HCT116 (cell line): ENCODE data around the gene SAMD14. TPM values are rescaled to one million over a fixed set of nuclear protein-coding genes. Genes with fewer than 3 reads are reported as not detected.

Source experiments
- ATAC-seq: fragments of 200-7000 bp; cut with Tn5 transposase; 2 replicates; pipeline ENCODE4 v1.9.1; 2020; ENCODE audit warnings: mild to moderate bottlenecking, moderate library complexity
- BruUV-seq: library from RNA; stranded (reverse); fragments of 400-500 nt; replicated peaks from 2 replicates; lab custom pipeline; 2021; lab: Mats Ljungman, UMichigan
- CTCF ChIA-PET: fragments of 300-600 bp; sonication (Branson Sonifier 250); formaldehyde crosslinking; loops from one replicate; lab custom pipeline; 2021; ENCODE audit warnings: antibody characterized with exemption; lab: Charles Lee
- POLR2A ChIA-PET: fragments of 300-600, 350-600 bp; sonication (Branson Sonifier 250); formaldehyde crosslinking; loops from one replicate; lab custom pipeline; 2021; ENCODE audit warnings: antibody characterized with exemption; lab: Charles Lee
- RAD21 ChIA-PET, 2 experiments: fragments of 300-600 bp; sonication (Branson Sonifier 250); formaldehyde crosslinking; loops; one replicate each; lab custom pipeline; 2023; ENCODE audit warnings: low total read pairs in 2 of 2; ENCODE audit not compliant: uncharacterized antibody in 2 of 2, unreplicated experiment in 2 of 2, low non-redundant PET in 1 of 2; lab: Charles Lee
- DNase-seq: peaks from one replicate; pipeline ENCODE4 v3.0.0-alpha.2; 2010; ENCODE audit warnings: low read depth, low spot score
- H2AFZ ChIP-seq: fragments of 200-600 bp; shearing (Covaris generic), sonication (generic); 2 replicates; pipeline ENCODE4 v1.6.1; 2017; ENCODE audit warnings: low read depth, mixed run types, mixed read lengths, antibody characterized with exemption, low read length; ENCODE audit not compliant: poor library complexity, severe bottlenecking
- H3K27ac ChIP-seq: 2 replicates; pipeline ENCODE4 v1.5.1; 2012; ENCODE audit warnings: low read depth, low read length
- H3K27me3 ChIP-seq: fragments of 200-600 bp; sonication (generic); 2 replicates; pipeline ENCODE4 v1.6.1; 2016; ENCODE audit warnings: mixed run types, low read length, mixed read lengths; ENCODE audit not compliant: insufficient read depth
- H3K36me3 ChIP-seq, 2 experiments: fragments of 200-500 bp in 1 of 2; fragments of 200-600 bp in 1 of 2; sonication (Bioruptor generic) in 1 of 2; sonication (generic) in 1 of 2; 2 replicates each; pipeline versions ENCODE4 v1.5.1 to v1.6.1; 2014 to 2016; ENCODE audit warnings: low read length in 2 of 2, inconsistent platforms in 1 of 2, mixed read lengths in 1 of 2, mixed run types in 1 of 2; ENCODE audit not compliant: insufficient read depth in 2 of 2, control insufficient read depth in 1 of 2
- H3K4me1 ChIP-seq, 2 experiments: fragments of 200-600 bp in 1 of 2; sonication (generic) in 1 of 2; 2 replicates each; pipeline versions ENCODE4 v1.5.1 to v1.6.1; 2012 to 2017; ENCODE audit warnings: low read length in 2 of 2, inconsistent platforms in 1 of 2, mild to moderate bottlenecking in 1 of 2, mixed read lengths in 1 of 2, mixed run types in 1 of 2, moderate library complexity in 1 of 2; ENCODE audit not compliant: insufficient read depth in 2 of 2, control insufficient read depth in 1 of 2
- H3K4me2 ChIP-seq: fragments of 200-600 bp; sonication (generic); 2 replicates; pipeline ENCODE4 v1.6.1; 2017; ENCODE audit warnings: mixed run types, low read length, mixed read lengths
- H3K4me3 ChIP-seq, 2 experiments: fragments of 200-600 bp in 1 of 2; sonication (generic) in 1 of 2; replicated peaks in 1 of 2; 2 replicates each; pipeline ENCODE4 v1.5.1; 2011 to 2016; ENCODE audit warnings: low read length in 2 of 2, control low read depth in 1 of 2, low read depth in 1 of 2, mild to moderate bottlenecking in 1 of 2, mixed read lengths in 1 of 2, mixed run types in 1 of 2
- H3K79me2 ChIP-seq: fragments of 200-600 bp; sonication (generic); 2 replicates; pipeline ENCODE4 v1.6.1; 2017; ENCODE audit warnings: mild to moderate bottlenecking, mixed run types, low read length, moderate library complexity, mixed read lengths; ENCODE audit not compliant: insufficient read depth
- H3K9ac ChIP-seq: fragments of 200-600 bp; sonication (generic); 2 replicates; pipeline ENCODE4 v1.6.1; 2016; ENCODE audit warnings: low read length, mixed read lengths
- H3K9me2 ChIP-seq: fragments of 200-600 bp; sonication (generic), shearing (Covaris generic); 2 replicates; pipeline ENCODE4 v1.6.1; 2017; ENCODE audit warnings: mixed run types, mild to moderate bottlenecking, moderate library complexity; ENCODE audit not compliant: insufficient read depth
- H3K9me3 ChIP-seq, 2 experiments: fragments of 200-500 bp in 1 of 2; fragments of 200-600 bp in 1 of 2; sonication (Bioruptor generic) in 1 of 2; sonication (generic) in 1 of 2; 2 replicates each; pipeline ENCODE4 v1.6.1; 2014 to 2017; ENCODE audit warnings: low read length in 2 of 2, mixed read lengths in 2 of 2, inconsistent platforms in 1 of 2, low read depth in 1 of 2, mild to moderate bottlenecking in 1 of 2, mixed run types in 1 of 2, moderate library complexity in 1 of 2; ENCODE audit not compliant: control insufficient read depth in 1 of 2, insufficient read depth in 1 of 2
- H4K20me1 ChIP-seq: fragments of 200-600 bp; sonication (generic), shearing (Covaris generic); 2 replicates; pipeline ENCODE4 v1.6.1; 2017; ENCODE audit warnings: mixed run types, mild to moderate bottlenecking, moderate library complexity; ENCODE audit not compliant: insufficient read depth
- ATF3 ChIP-seq: IDR thresholded peaks from 2 replicates; pipeline ENCODE4 v1.6.1; 2012
- CEBPB ChIP-seq: IDR thresholded peaks from 2 replicates; pipeline ENCODE4 v1.6.1; 2012; ENCODE audit warnings: low read depth
- CTCF ChIP-seq, 3 experiments: fragments of 200-600 bp in 1 of 3; sonication (generic) in 1 of 3; IDR thresholded peaks in 2 of 3; conservative IDR thresholded peaks in 1 of 3; 2 replicates each; pipeline ENCODE4 v1.5.1; 2012 to 2017; ENCODE audit warnings: low read depth in 2 of 3, low read length in 2 of 3, antibody characterized with exemption in 1 of 3, borderline replicate concordance in 1 of 3, control low read depth in 1 of 3, mild to moderate bottlenecking in 1 of 3, mixed read lengths in 1 of 3, mixed run types in 1 of 3, moderate library complexity in 1 of 3; ENCODE audit not compliant: insufficient read depth in 1 of 3
- EGR1 ChIP-seq: IDR thresholded peaks from 2 replicates; pipeline ENCODE4 v1.6.1; 2012; ENCODE audit warnings: low read depth
- ELF1 ChIP-seq: IDR thresholded peaks from 2 replicates; pipeline ENCODE4 v1.6.1; 2012; ENCODE audit warnings: low read depth, borderline replicate concordance
- EZH2 ChIP-seq: fragments of 200-600 bp; sonication (generic); IDR thresholded peaks from 2 replicates; pipeline ENCODE4 v1.6.1; 2017; ENCODE audit warnings: antibody characterized with exemption, mixed run types
- JUND ChIP-seq: IDR thresholded peaks from 2 replicates; pipeline ENCODE4 v1.6.1; 2012
- MAX ChIP-seq: IDR thresholded peaks from 2 replicates; pipeline ENCODE4 v1.6.1; 2012
- REST ChIP-seq: IDR thresholded peaks from 2 replicates; pipeline ENCODE4 v1.6.1; 2012; ENCODE audit warnings: low read depth
- SIN3A ChIP-seq: IDR thresholded peaks from 2 replicates; pipeline ENCODE4 v1.6.1; 2012; ENCODE audit warnings: low read depth
- SRF ChIP-seq: IDR thresholded peaks from 2 replicates; pipeline ENCODE4 v1.6.1; 2012; ENCODE audit warnings: low read depth
- ZBTB33 ChIP-seq: IDR thresholded peaks from 2 replicates; pipeline ENCODE4 v1.6.1; 2011; ENCODE audit warnings: mild to moderate bottlenecking, low read length, moderate library complexity; ENCODE audit not compliant: insufficient replicate concordance; ENCODE audit errors: extremely low read depth
- ZFX ChIP-seq: fragments of 450-650 bp; IDR thresholded peaks from 2 replicates; pipeline ENCODE4 v1.6.1; 2017
- ZNF274 ChIP-seq: fragments of 200-500 bp; sonication (Bioruptor generic); IDR thresholded peaks from 2 replicates; pipeline ENCODE4 v1.6.1; 2014; ENCODE audit warnings: mild to moderate bottlenecking, low read depth, low read length, inconsistent platforms
- intact Hi-C: fragments of 100-400 bp; cut with micrococcal nuclease; formaldehyde crosslinking; loops from 2 replicates; pipeline ENCODE4 v1.10.0; 2022
- total RNA-seq: library from RNA; stranded (reverse); gene quantifications from one replicate; pipeline ENCODE4 v1.2.1, GENCODE V29; 2021; ENCODE audit not compliant: unreplicated experiment

SAMD14 gene
- total RNA-seq, 1 experiment from 2014 or later: 1.5 TPM

GRCh38 chr17:50144355-50144754, 14.4 kb upstream of the SAMD14 start (continued):
- no peak for TF ChIP-seq REST
- no peak for TF ChIP-seq CEBPB
- no peak for TF ChIP-seq EGR1
- no peak for TF ChIP-seq SIN3A
- TF ChIP-seq SRF: no peak
- TF ChIP-seq ZNF274: no peak
- TF ChIP-seq ZFX: no peak
- TF ChIP-seq EZH2: no peak
- TF ChIP-seq ELF1: no peak
- TF ChIP-seq JUND: no peak
- TF ChIP-seq ATF3: no peak
- no peak for TF ChIP-seq MAX

GRCh38 chr17:50143461-50144176, 13.7 kb upstream of the SAMD14 start:
- Histone ChIP-seq H2AFZ (no peak overlapping the region), H3K4me1 (peaks cover 10 to 28% of the 10 kb centered on the region in 2 experiments; a peak in 3 of 4 replicates), H3K27ac (no peak overlapping the region), H3K9me2 (no peaks in the 10 kb centered on the region), H3K9me3 (no peaks in the 10 kb centered on the region), H4K20me1 (peaks cover 4% of the 10 kb centered on the region; the same call in 1 of the 2 replicates), H3K9ac (no peak overlapping the region), H3K27me3 (no peaks in the 10 kb centered on the region), H3K4me3 (no peak overlapping the region), H3K4me2 (no peak overlapping the region), H3K79me2 (peaks cover 79% of the 10 kb centered on the region), H3K36me3 (peaks cover 63 to 86% of the 10 kb centered on the region in 2 experiments)
- no peak for DNase-seq
- POLR2A ChIA-PET: interaction anchor here (1.0 kb wide), 1 partner anchor 9 kb away, joined by 3 read pairs; no protein-coding TSS in a partner anchor
- CTCF ChIA-PET: no interaction called here
- no TSS peak for BruUV-seq
- intact Hi-C loops: no loop called here
- no peak for ATAC-seq
- RAD21 ChIA-PET: no interaction called here
- no peak for TF ChIP-seq CTCF (IDR thresholded peaks at IDR 0.05 in 2 of 3, conservative IDR thresholded peaks at IDR 0.05 in 1 of 3; ENCODE audit: borderline replicate concordance in 1 of 3, insufficient read depth in 1 of 3, low read depth in 2 of 3, low read length in 2 of 3)
- TF ChIP-seq ZBTB33: no peak
